ENCODE data around the gene TBCE.
"Not testable (repeated sequence)": the region's sequence is repeated elsewhere in the genome, so short reads cannot be mapped to it uniquely, and the experiment has no call there.

TBCE gene

GRCh38 chr1:235457856-235458255 lies 90.6 kb downstream of the TBCE start:
- DNase-seq = not testable (repeated sequence)

- DNase-seq = no peak
Measured at GRCh38 chr1:235460770-235461169, 93.5 kb downstream of the TBCE start.

GRCh38 chr1:235461954-235462353 lies 94.7 kb downstream of the TBCE start:
- no peak for DNase-seq

GRCh38 chr1:235462832-235463231 lies 95.6 kb downstream of the TBCE start:
- not testable (repeated sequence) for DNase-seq

GRCh38 chr1:235465066-235465465 lies 97.8 kb downstream of the TBCE start:
- no peak for DNase-seq

- no peak for DNase-seq
Measured at GRCh38 chr1:235468004-235468403, 100.8 kb downstream of the TBCE start.

GRCh38 chr1:235468970-235469369 lies 101.7 kb downstream of the TBCE start:
- no peak for DNase-seq

- DNase-seq = not testable (repeated sequence)
Measured at GRCh38 chr1:235469897-235470296, 102.7 kb downstream of the TBCE start.

GRCh38 chr1:235470741-235471439 lies 103.7 kb downstream of the TBCE start:
- DNase-seq = no peak

- DNase-seq = no peak
Measured at GRCh38 chr1:235473806-235474205, 106.6 kb downstream of the TBCE start.

- no peak for DNase-seq
Measured at GRCh38 chr1:235483090-235483489, 115.9 kb downstream of the TBCE start.

GRCh38 chr1:235485558-235485957 lies 118.3 kb downstream of the TBCE start:
- no peak for DNase-seq

GRCh38 chr1:235486321-235486720 lies 119.1 kb downstream of the TBCE start:
- DNase-seq = no peak

- DNase-seq = no peak
Measured at GRCh38 chr1:235491644-235492043, 124.4 kb downstream of the TBCE start.

GRCh38 chr1:235494531-235494930 lies 127.3 kb downstream of the TBCE start:
- no peak for DNase-seq

- no peak for DNase-seq
Measured at GRCh38 chr1:235495030-235495429, 127.8 kb downstream of the TBCE start.

GRCh38 chr1:235495551-235495950 lies 128.3 kb downstream of the TBCE start:
- DNase-seq = no peak

- DNase-seq = no peak
Measured at GRCh38 chr1:235500971-235501540, 133.8 kb downstream of the TBCE start.

Measured in hematopoietic multipotent progenitor cell treated with erythropoietin and hydrocortisone succinate and interleukin-3 and kit ligand, for 6 days (in vitro differentiated cells).